ENCODE data around the gene SATB2. TPM values are rescaled to one million over a fixed set of nuclear protein-coding genes. Genes with fewer than 3 reads are reported as not detected.
A peak's percentile ranks its signal among the peaks of the same experiment; 100 is the strongest.

Gene SATB2
- total RNA-seq, 1 donor, result 12.7 TPM

GRCh38 chr2:199315299-199316179, 142.2 kb downstream of the SATB2 start:
- TF ChIP-seq CTCF (IDR thresholded peaks at IDR 0.05; ENCODE audit: insufficient read depth, low read length), result no peak
- H3K4me3 ChIP-seq (ENCODE audit: low read depth, low read length), result no peak overlapping the region
- peak; percentile 54 for DNase-seq (ENCODE audit: low read depth)

DNA sequence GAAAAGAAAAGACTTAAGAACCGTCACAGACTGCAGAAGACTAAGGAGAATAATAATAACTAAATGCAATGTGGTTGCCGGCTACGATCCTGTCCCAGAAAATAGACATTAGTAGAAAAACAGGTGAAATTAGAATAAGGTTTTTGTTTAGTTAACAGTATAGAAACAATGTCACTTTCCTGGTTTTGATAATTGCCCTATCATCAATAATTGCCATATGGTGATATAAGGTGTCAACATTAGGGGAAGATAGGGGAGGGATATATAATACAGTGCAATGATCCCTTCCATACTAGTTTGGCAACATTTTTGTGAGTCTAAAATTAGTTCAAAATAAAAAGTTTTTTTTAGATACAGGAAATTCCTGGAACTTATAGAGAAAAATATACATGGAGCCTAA, 144.8 kb downstream of the SATB2 start:
- no peak for TF ChIP-seq CTCF (IDR thresholded peaks at IDR 0.05; ENCODE audit: insufficient read depth, low read length)
- H3K4me3 ChIP-seq (ENCODE audit: low read depth, low read length), result no peak overlapping the region
- DNase-seq (ENCODE audit: low read depth), result no peak

DNA sequence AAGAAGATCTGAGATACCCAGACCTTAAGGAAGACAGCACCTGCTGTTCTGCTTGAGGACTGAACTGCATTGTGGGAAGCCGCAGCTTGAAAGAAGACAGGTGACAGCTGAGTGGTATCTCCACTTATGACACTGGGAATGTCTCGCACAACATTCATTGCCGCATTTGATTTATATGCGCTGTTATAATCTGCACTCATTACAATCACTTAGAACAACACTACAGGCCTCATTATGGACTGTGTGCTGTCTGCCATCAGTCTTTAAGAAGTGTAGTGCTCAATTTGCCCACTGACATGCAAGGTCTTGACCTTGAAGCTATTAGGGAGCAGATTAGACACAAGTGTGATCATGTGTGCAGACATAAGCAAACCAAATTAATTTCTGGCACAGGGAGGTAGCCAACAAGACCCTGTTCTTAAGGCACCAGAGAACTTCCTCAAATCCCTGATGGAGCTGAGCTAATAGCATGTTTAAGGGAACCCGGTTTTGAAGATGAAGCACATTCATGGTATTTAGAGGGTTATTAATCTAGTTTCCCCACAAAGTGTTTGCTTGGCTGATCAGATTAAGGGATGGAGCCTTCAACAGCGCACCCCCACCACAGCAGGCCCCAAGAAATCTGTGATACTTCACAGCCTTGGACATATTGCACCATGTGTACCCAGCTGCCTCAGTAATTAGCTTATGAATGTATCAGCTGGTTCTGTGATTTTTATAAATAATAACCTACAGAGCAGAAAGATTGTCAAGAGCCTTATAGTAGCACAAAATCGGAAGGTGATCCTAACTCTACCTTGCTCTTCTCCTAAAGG, 146.8 kb downstream of the SATB2 start:
- TF ChIP-seq CTCF (IDR thresholded peaks at IDR 0.05; ENCODE audit: insufficient read depth, low read length), result no peak
- no peak overlapping the region for H3K4me3 ChIP-seq (ENCODE audit: low read depth, low read length)
- DNase-seq (ENCODE audit: low read depth), result no peak

DNA sequence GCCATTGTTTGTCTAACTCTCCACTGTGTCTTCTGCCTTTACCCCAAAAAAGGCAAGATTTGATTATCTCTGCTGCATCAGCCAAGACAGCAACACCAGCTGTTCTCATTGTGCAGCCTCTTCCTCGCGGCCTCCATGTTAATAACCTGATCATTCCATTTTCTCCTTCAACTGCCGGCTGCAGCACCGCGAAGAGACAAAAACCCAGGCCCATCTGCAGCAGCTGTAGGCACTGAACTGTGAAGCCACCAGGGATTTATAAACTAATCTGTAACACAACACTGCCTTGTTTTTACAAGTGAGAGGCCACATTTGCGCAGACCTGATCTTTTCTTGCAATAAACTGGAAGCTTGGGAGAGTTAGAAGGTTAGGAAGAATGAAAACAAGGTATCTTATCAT, 147.8 kb downstream of the SATB2 start:
- no peak for DNase-seq (ENCODE audit: low read depth)
- TF ChIP-seq CTCF (IDR thresholded peaks at IDR 0.05; ENCODE audit: insufficient read depth, low read length), result no peak

DNA sequence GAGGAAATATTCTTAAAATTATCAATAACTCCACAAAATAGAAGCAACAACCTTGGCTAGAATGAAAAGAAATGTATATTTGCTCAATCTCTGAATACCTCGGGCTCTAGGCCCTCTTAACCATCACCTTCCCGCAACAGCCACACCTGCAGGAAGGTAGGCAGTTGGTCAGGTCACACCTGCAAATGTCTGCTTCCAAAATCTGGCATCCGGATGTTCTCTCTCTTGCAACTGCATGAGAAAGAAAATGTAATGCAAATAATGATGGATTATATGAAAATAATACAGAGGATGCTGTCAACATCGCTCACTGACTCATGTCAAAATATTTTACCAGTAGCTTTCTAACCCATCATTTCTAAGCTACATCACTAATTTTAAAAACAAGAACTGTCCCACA, 148.3 kb downstream of the SATB2 start:
- no peak for TF ChIP-seq CTCF (IDR thresholded peaks at IDR 0.05; ENCODE audit: insufficient read depth, low read length)
- DNase-seq (ENCODE audit: low read depth), result no peak
- no peak overlapping the region for H3K4me3 ChIP-seq (ENCODE audit: low read depth, low read length)

More for the DNA sequence above, 147.8 kb downstream of the SATB2 start:
- no peak overlapping the region for H3K4me3 ChIP-seq (ENCODE audit: low read depth, low read length)

DNA sequence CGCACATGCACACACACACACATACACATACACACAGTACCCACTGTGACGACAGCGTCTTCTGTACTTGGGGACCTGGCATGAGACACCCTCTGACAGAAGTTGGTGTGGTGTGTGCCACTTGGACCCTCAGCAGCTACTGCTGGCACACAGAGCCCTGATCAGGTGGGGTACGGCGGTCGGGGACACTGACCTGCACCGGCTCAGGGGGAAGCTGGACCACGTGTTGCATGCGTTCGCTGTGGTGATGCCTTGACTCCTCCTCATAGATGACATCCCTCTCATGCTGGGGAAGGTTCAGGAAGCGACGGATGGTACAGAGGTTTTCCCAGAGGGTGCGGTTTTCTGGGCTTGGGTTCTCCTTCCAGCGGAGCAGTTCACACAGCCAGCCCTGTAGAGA, 149.2 kb downstream of the SATB2 start:
- TF ChIP-seq CTCF (IDR thresholded peaks at IDR 0.05; ENCODE audit: insufficient read depth, low read length), result no peak
- DNase-seq (ENCODE audit: low read depth), result no peak
- H3K4me3 ChIP-seq (ENCODE audit: low read depth, low read length), result no peak overlapping the region

All from fibroblast of the aortic adventitia (primary cell).